NB4 (cell line): Measurements from ENCODE around the gene MOCOS.

Source experiments
- DNase-seq: peaks from one replicate; pipeline ENCODE4 v3.0.0; 2010; ENCODE audit warnings: low read depth
- H3K4me3 ChIP-seq: one replicate; pipeline ENCODE4 v1.5.1; 2011; ENCODE audit warnings: mild to moderate bottlenecking, low read depth, low read length, moderate library complexity
- CTCF ChIP-seq: IDR thresholded peaks from one replicate; pipeline ENCODE4 v1.5.1; 2012; ENCODE audit warnings: low read depth, low read length
- MAX ChIP-seq: IDR thresholded peaks from 2 replicates; pipeline ENCODE4 v1.6.1; 2011; ENCODE audit warnings: low read depth, low read length
- MYC ChIP-seq: IDR thresholded peaks from 2 replicates; pipeline ENCODE4 v1.6.1; 2011; ENCODE audit warnings: low read depth, low read length
- POLR2A ChIP-seq: IDR thresholded peaks from 2 replicates; pipeline ENCODE4 v1.6.1; 2011; ENCODE audit warnings: mild to moderate bottlenecking; ENCODE audit not compliant: insufficient read length; ENCODE audit errors: extremely low read depth

Gene MOCOS

GRCh38 chr18:36279001-36279400, 91.7 kb downstream of the MOCOS start:
- DNase-seq = no peak
- H3K4me3 ChIP-seq = no peak overlapping the region
- TF ChIP-seq CTCF (no peak), MAX (no peak), POLR2A (no peak), MYC (no peak)

GRCh38 chr18:36281936-36282335, 94.6 kb downstream of the MOCOS start:
- DNase-seq = no peak
- H3K4me3 ChIP-seq = no peak overlapping the region
- TF ChIP-seq CTCF (no peak), MAX (no peak), POLR2A (no peak), MYC (no peak)

- no peak for DNase-seq
- TF ChIP-seq MAX (no peak), CTCF (no peak), POLR2A (no peak), MYC (no peak)
- no peak overlapping the region for H3K4me3 ChIP-seq
These were observed 96.2 kb downstream of the MOCOS start for GRCh38 chr18:36283448-36283847.

GRCh38 chr18:36284268-36284667, 97.0 kb downstream of the MOCOS start:
- H3K4me3 ChIP-seq = no peak overlapping the region
- TF ChIP-seq CTCF (no peak), POLR2A (no peak)
- DNase-seq = no peak

GRCh38 chr18:36284671-36285295, 97.5 kb downstream of the MOCOS start:
- H3K4me3 ChIP-seq = no peak overlapping the region
- peak; percentile 64 for DNase-seq
- TF ChIP-seq MAX (no peak), CTCF (peak; percentile 56), POLR2A (no peak), MYC (no peak)

GRCh38 chr18:36287653-36288052, 100.4 kb downstream of the MOCOS start:
- no peak for DNase-seq

More at GRCh38 chr18:36287653-36288052, 100.4 kb downstream of the MOCOS start:
- TF ChIP-seq MYC = no peak
- TF ChIP-seq CTCF = no peak
- TF ChIP-seq POLR2A = no peak
- TF ChIP-seq MAX = no peak
- no peak overlapping the region for H3K4me3 ChIP-seq
